RWPE1 (cell line): ENCODE data around the gene OTOGL.
"Not testable (repeated sequence)": the region's sequence is repeated elsewhere in the genome, so short reads cannot be mapped to it uniquely, and the experiment has no call there.

ENCODE experiments used
- CTCF ChIA-PET: fragments of 350-600 bp; sonication (Branson Sonifier 250); formaldehyde crosslinking; extraction: SDS; loops from one replicate; lab custom pipeline; 2021; lab: Yijun Ruan, JAX
- POLR2A ChIA-PET: fragments of 400-600 bp; formaldehyde crosslinking; extraction: SDS; loops from one replicate; lab custom pipeline; 2020; ENCODE audit warnings: antibody characterized with exemption; ENCODE audit not compliant: low non-redundant PET; lab: Yijun Ruan, JAX
- DNase-seq: peaks from one replicate; pipeline ENCODE4 v3.0.0; 2012; ENCODE audit warnings: low spot score
- H3K27ac ChIP-seq: fragments of 450-650 bp; 2 replicates; pipeline ENCODE4 v1.5.1; 2017
- TF ChIP-seq, protein P1 (sequence below): fragments of 450-650 bp; conservative IDR thresholded peaks from 2 replicates; pipeline ENCODE4 v1.5.1; 2017; ENCODE audit warnings: low read depth, mild to moderate bottlenecking

The OTOGL gene

DNA sequence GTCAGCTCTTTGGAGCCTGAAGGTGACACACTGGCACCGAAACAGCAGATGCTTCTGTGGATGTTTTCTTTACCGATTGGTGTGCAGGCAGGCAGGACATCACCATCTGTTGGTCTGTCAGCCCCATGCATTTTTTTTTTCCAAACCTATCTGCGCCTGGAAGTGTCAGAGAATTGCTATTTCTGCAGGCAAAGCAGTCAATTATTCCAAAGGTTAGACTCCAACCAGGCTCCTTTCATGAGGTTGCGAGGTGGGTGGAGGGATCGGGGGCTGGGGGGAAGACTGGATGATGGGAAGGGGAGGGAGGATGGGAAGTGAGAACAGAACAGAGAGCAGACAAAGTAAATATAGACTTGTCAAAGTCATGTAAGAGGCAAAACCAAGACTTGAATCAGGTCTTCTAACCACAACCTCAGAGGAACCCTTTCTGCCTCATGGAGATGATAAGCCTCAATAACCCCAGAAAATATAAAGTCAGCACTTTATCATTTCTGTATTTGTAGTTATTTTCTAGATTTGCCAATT lies 117.7 kb downstream of the OTOGL start:
- TF ChIP-seq, protein P1, sequence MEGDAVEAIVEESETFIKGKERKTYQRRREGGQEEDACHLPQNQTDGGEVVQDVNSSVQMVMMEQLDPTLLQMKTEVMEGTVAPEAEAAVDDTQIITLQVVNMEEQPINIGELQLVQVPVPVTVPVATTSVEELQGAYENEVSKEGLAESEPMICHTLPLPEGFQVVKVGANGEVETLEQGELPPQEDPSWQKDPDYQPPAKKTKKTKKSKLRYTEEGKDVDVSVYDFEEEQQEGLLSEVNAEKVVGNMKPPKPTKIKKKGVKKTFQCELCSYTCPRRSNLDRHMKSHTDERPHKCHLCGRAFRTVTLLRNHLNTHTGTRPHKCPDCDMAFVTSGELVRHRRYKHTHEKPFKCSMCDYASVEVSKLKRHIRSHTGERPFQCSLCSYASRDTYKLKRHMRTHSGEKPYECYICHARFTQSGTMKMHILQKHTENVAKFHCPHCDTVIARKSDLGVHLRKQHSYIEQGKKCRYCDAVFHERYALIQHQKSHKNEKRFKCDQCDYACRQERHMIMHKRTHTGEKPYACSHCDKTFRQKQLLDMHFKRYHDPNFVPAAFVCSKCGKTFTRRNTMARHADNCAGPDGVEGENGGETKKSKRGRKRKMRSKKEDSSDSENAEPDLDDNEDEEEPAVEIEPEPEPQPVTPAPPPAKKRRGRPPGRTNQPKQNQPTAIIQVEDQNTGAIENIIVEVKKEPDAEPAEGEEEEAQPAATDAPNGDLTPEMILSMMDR: no peak
- ChIA-PET POLR2A (no interaction called here), CTCF (no interaction called here)
- no peak overlapping the region for H3K27ac ChIP-seq
- no peak for DNase-seq

DNA sequence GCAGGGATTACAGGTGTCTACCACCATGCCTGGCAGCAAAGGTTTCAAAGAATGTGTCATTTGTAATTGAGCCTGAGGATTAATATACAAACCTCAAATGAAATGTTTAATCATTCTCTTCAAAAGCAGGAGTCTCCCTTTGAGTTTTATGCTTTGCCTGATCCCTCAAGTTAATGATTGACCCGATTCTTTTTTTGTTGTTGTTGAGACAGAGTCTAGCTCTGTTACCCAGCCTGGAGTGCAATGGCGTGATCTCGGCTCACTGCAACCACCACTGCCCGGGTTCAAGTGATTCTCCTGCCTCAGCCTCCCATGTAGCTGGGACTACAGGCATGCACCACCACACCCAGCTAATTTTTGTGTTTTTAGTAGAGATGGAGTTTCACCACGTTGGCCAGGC lies 119.6 kb downstream of the OTOGL start:
- CTCF ChIA-PET: interaction anchor here (0.6 kb wide), 1 partner anchor 328 kb away, joined by 3 read pairs; no protein-coding TSS in a partner anchor
- POLR2A ChIA-PET, DNase-seq, H3K27ac ChIP-seq: not testable (repeated sequence)

DNA sequence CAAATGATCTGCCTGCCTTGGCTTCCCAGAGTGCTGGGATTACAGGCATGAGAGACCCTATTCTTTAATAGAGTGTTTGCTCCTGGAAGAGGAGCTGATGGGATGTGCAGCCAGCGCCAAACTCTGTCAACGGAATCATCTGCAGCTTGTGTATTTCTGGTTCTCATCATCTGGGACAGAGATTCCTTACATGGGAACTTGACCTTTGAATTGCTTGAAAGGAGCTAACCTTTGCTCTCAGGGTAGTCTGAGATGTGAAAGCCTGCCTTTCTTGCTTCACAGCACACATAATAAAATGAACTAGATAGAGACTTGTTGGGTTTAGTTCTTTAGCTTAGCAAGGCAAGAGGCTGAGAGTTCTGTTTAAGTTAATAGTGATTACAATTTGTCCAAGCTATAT lies 120.0 kb downstream of the OTOGL start:
- no peak for DNase-seq
- ChIA-PET CTCF (no interaction called here), POLR2A (no interaction called here)
- TF ChIP-seq, protein P1: no peak
- no peak overlapping the region for H3K27ac ChIP-seq

DNA sequence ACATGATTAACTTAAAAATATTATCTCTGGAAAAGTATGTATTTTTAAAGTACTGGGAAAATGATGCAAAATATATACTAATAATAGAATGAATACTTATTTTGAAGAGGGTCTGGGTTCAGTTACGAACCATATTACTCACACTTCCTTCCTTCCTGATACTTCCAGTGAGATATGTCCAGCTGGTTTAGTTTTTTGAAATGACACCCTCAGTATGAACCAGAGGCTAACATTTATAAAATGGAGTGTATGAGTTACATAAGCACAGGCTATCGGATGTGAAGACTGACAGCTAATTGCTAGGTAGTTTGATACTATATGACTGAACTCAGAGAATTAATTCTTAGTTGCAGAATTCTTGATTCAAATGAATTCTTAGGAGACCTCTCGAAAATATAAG lies 122.9 kb downstream of the OTOGL start:
- no peak for DNase-seq
- CTCF ChIA-PET: interaction anchor here (0.6 kb wide), 1 partner anchor 373 kb away, joined by 5 read pairs; no protein-coding TSS in a partner anchor
- POLR2A ChIA-PET: no interaction called here
- TF ChIP-seq, protein P1: no peak
- H3K27ac ChIP-seq: no peak overlapping the region

DNA sequence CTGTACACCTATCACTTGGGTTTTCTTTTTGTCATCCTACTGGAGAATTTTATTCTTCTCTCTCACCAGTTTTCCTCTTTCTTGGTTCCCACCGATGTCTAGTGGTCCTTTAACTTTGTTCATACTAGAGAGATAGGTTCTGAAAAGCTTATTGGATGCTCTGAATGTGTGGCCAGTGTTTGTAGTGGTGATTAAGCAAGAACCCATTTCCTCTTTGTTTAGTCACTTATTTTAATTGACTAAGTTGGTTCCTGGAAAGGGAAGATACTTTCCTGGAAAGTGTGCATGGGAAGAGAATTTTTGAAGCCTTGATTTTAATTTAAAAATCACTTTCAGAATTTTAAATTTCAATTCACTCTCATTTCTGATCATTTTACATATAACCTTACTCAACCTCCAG lies 127.2 kb downstream of the OTOGL start:
- peak; percentile 4 for DNase-seq
- TF ChIP-seq, protein P1: no peak
- CTCF ChIA-PET: interaction anchor here (0.7 kb wide), 1 partner anchor 283 kb away, joined by 4 read pairs; no protein-coding TSS in a partner anchor

DNA sequence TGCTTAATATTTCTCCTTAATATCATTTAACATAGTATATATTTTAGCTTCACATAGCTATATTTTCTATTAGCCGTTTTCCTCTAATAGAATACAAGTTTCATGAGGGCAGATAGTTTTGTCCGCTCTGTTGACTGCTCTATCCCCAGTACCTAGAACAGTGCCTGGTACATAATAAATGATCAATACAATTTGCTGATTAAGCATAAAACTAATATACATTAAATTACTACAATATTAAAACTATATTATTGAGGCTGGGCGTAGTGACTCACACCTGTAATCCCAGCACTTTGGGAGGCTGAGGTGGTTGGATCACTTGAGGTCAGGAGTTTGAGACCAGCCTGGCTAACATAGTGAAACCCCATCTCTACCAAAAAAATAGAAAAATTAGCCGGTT lies 128.6 kb downstream of the OTOGL start:
- CTCF ChIA-PET, DNase-seq, H3K27ac ChIP-seq, POLR2A ChIA-PET: not testable (repeated sequence)

More for the DNA sequence above, 127.2 kb downstream of the OTOGL start:
- POLR2A ChIA-PET: no interaction called here
- no peak overlapping the region for H3K27ac ChIP-seq

DNA sequence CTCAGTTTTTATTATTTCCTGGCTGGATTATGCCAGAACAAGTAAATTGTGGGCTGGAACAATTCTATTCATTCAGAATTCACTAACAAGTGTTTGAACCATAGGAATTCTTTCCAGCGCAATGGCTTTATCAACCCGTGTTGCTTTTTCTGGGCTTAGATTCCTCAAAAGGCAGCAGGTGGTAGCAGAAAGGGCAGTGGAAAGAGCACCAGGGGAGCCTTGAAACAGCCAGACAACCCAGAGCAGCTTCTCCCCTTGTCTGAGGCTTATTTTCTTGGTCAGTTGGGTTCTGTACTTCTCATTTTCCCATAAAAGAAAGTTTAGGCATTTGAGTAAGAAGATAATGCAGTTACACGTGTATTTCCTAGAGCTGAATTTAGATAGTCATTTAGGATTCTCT lies 130.7 kb downstream of the OTOGL start:
- no peak for DNase-seq
- ChIA-PET POLR2A (no interaction called here), CTCF (no interaction called here)
- H3K27ac ChIP-seq: no peak overlapping the region
- TF ChIP-seq, protein P1: no peak
